Activated CD4-positive, alpha-beta T cell treated with anti-CD3 and anti-CD28 coated beads for 48 hours (primary cell): ENCODE measurements around the gene PLAAT1.

Experiments used
- DNase-seq: peaks from one replicate; pipeline ENCODE4 v3.0.0-alpha.2; 2020

Gene PLAAT1

DNA sequence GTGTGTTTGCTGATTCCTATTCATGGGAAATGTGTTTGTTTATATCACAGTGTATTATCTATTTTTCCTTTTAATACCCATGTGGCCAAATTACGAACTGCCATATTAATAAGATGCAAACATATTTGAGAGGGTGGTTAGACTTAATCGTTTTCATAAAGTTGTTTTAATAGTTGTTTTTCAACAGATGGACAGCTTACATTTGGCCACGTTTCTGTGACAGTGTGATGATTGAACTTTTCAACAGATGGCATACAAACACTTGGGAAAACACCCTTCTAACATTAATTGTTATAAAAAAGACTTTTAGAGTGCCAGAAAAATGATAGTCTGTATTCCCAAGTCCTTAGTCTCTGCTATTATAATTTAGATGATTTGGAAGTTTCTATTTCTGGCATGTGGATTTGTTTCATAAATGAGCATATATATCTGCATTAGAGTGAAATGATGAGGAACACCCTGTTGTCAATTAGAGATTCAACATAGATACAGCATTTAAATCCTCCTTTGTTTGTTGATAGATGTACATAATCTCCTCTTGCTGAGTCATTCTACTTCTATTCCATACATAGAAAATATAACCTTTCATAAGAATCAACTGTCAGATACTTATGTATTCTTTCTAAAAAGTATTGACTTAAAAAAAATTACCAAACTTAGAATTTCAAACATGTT lies 13.1 kb downstream of the PLAAT1 start:
- no peak for DNase-seq

DNA sequence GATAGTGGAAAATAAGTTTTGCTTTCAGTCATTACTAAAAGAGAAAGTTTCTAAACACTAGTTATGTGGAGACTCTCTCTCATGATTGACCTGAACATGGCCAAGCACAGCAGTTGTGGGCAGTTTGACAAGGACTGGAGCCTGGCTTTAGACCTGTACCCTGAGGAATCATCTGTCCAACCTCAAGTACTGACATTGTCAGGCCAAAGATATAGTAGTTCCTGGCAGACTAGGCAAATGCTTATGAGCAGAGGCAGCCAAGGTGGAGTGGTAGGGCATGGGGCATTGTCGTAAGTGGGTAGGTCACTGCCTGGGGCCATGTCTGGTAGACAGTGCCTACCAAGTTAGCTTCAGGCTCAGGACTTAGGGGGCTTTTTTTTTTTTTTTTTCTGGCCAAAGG lies 20.9 kb downstream of the PLAAT1 start:
- no peak for DNase-seq

DNA sequence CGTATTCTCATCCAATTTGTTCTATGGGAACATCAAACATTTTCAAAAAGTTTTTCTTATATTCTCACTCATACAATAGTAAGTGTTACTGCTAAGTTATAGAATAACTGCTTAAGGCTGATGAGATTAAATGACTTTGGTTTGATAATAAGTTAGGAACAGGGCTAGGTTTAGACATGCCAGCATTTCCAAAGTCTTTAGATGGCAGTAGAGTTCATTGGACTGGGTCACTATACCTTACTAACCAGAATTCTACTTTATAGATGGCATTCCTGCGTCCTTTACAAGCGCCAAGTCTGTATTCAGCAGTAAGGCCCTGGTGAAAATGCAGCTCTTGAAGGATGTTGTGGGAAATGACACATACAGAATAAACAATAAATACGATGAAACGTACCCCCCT lies 21.7 kb downstream of the PLAAT1 start:
- DNase-seq, result no peak

DNA sequence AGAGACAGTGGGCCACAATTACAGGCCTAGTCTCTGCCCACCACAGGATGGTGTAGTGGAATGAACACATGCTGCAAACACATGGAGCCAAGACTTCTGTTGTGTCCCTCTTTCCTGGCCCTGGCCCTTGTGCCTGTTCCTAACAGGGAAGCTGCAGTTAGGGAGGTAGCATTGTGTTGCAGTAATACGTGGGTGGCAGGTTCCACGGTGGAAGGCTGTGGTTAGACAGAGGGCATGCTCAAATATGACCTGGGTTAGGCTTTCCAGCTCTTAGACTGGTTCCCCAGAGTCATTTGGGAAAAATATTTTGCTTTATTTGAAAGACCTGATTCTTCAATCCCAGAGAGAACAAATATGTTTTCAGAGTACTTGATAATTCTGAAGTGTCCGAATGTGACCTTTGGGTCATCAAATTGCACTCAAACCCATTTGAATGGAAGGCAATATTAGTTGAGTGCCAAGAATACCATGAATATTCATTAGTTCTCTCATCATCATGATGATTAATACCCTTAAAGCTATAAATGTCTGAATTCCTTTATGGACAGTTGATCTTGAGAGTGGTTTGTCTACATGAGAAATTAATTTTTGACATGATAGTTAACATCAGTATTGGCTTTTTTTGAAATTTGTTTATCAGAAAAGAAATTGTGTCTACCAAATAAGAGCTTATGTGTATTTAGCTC lies 28.5 kb downstream of the PLAAT1 start:
- no peak for DNase-seq

DNA sequence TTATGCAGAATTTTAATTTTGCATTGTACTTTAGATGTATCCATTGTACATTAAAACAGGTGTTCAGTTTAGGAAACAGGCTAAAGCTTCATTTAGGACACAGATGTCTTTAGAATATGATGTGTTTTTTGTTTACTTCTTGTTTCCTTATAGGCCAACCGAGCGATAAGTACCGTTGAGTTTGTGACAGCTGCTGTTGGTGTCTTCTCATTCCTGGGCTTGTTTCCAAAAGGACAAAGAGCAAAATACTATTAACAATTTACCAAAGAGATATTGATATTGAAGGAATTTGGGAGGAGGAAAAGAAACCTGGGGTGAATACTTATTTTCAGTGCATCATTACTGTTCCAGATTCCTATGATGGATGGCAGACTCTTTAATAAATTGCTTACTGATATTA lies 29.4 kb downstream of the PLAAT1 start:
- DNase-seq, result no peak

DNA sequence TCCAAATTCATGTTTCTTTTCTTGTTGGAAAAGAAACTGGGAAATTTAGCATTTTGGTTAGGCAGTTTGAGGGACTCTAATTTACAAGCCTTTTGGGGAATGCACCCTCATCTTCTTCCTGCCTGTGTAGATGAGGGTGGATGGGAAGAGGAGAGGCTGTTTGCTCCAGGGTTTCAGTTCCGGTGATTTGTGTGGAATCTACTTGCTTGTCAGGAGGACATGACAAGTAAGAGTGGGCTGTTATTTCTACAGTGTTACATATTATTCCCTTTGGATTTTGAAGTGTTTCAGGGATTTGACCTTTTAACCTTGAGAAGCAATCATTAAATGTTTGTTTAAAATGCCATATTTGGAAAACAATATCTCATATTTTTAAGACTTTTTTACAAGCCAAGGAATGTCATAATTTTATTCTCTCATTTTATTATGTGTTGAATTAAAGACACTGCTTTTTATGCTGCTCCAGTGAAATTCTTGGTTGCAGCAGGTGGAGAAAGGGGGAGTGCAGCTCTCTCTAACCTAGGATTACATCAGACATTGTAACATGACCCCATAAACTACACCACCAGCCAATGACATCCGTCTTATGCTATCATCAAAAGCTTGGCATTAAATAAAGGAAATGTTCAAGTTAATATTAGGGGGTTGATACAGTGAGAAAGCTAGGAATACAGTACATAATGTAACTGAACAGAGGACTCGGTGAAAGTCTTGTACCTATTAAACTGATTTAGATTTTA lies 30.2 kb downstream of the PLAAT1 start:
- no peak for DNase-seq

DNA sequence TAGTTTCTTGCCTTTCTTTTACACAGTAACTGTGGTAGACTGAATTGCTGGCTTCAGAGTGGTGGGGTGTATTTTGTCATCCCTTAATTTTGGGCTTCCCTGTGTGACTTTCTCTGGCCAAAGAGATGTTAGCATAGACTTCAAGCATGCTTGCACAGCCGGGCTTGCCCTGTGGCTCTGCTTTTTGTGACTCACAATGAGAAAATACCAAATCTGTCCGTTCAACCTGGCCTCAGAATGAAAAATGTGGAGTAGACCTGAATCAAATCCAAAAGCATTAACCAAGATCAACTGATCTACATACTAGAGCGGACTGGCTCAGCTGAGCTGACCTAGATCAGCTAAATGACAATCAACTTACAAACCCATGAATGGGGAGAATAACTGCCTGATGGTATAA lies 51.4 kb downstream of the PLAAT1 start:
- no peak for DNase-seq

DNA sequence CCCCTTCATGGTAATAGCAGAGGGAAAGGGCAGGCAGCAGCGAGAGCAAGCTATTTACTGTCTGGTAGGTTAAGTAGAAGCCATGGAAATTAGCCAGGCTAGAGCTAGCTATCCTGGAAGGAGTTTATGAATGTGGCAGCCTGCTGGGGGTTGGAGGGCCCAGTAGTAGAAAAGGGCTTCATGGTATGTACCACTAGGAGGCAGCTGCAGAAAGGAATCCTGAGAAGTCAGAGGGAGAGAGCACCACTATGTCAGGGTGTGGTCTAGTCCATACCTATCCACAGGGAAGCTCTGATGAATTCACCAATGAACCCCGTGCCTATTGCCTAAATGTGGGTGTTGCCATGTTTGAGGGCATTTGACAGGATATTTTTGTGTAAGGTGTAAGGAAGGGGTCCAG lies 55.0 kb downstream of the PLAAT1 start:
- DNase-seq, result no peak

DNA sequence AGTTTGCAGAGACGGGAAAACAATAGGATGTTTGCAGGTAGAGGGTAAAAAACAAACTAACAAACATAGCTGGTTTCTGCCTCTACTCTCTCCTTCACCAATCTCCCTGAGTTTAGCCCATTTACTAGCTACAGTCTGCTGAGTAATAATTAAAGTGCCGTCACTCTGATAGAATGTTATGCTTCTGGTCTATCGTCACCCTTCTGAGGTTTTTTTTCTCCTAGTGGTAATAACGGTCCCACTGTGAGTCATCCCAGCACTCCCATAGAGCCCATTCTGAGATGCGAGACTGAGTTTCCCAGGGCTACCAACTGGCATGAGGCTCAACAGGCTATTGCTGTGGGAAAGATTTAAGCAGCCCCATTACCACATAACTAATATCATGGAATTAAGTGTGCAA lies 56.4 kb downstream of the PLAAT1 start:
- no peak for DNase-seq

DNA sequence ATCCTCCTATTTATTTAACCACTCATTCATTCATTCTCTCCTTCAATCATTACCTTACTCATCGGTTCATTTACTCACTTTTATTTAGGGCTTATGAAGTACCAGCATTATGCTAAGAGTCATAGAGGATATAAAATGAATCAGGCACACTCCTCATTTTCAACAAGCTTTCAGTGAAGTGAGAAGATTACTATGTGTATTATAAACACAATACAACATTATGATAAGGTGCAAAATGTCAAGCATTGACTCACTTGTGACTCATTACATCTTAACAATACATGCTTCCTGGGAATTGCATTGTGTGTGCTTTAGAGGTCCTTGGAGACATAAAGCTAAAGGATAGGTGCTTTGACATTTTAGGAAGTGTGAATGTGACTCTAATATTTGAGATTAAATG lies 60.4 kb downstream of the PLAAT1 start:
- DNase-seq, result no peak

DNA sequence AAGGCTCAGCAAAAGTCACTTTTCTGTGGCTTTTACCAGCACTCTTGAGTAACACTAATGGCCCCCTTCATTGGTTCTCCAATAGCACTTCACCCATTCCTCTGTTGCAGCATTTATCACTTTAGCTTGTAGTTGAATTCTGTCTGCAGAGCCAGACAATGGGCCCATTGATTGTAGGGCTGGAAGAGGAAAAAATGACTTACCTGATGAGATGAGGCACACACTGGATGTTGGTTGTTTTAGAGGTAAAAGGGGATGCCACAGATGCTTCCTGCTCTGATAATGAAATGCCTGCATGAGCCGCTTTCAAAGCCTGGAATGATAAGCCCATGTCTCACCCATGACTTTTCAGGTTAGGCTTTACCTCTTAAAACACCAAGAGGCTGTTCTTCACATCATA lies 64.3 kb downstream of the PLAAT1 start:
- no peak for DNase-seq

DNA sequence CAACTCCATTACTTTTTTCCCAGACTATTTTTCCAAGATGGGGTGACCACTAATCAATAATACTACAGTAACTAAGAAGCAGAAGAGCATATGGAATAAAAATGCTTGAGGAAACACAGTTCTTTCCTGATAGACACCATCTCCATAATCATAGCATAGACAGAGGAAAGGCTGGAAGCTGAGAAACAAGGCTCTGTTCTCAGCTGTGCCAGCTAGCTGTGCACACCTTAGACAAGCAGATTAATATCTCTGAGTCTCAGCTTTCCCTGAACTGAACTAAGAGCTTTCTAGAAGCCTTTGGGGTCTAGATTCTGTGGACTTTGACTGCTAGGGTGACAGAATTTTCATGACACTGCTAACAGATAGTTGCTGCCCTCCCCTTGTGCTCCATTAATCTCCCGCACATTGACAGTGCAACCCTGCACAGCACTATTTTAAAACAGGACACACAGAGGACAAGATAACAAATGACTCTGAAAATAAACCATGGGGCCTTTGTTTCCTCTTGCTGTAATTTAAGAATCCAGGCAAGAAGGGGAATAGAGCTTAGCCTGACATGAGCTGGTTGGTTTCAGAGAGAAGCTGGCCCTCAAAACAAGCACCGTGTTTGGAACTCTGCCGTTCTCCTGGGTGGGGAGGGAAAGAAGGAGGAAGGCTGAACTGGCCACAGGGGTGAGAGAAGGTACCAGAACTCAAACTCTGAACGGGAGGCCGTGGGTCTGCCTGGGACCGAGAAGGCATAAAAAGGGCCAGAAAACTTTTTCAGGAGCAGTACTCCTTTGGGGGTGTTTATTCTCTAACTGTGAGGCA lies 70.1 kb downstream of the PLAAT1 start:
- no peak for DNase-seq

DNA sequence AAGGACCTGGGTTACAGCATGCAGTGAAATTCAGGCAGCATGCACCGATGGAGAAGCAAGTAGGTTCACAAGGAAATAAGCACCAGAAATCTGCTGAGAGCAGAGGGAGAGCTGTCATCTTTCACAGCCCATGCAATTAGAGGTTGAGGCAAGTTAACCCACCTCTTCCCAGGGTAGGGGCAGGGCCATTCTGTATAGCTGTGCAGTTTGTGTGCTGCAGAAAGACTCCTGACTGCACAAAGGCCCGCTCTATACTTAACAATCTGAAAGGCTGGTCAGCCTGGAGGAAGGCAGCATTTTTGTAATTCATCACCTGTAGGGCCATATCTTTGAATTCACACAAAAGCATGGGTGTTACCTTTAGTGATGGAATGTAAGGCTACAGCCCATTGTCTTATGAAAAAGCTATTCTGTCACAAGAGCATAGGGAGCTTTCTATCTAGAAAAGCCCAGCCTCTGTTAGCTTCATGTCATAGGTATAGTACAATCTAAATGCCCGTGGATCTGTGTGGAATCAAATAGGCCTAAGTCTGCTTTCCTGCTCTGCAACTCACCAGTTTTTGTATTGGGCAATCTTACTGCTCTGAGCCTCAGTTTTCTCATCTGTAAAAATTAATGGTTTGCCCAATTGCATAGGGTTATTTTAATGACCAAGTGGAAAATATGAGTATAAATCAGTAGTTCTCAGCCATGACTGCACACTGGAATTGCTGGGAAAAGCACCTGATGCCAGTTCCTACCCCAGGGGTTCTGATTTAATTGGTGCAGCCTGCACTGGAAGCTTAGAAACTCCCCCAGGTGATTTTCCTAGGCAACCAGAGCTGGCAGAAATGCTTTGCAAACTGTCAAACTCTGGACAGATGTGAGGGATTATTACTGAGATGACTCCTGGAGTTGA lies 72.3 kb downstream of the PLAAT1 start:
- DNase-seq, result no peak

DNA sequence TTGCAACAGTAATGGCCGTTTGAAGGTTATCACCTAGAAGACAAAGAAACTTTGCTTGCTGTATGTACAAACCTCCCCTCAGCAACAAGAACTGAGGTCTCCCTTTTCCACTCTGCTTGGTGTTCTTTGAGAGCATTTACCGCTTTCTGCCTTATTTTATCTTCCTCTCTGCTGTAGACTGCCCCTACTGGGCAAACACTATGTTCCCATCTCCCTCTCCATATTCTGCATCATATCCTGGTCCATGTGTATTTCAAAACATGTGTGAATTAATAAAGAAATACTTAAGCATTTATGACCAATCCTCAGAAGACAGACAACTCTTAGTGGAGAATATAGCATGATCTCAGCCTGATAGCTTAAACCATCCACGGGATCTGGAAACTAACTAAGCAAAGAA lies 73.1 kb downstream of the PLAAT1 start:
- DNase-seq, result no peak

DNA sequence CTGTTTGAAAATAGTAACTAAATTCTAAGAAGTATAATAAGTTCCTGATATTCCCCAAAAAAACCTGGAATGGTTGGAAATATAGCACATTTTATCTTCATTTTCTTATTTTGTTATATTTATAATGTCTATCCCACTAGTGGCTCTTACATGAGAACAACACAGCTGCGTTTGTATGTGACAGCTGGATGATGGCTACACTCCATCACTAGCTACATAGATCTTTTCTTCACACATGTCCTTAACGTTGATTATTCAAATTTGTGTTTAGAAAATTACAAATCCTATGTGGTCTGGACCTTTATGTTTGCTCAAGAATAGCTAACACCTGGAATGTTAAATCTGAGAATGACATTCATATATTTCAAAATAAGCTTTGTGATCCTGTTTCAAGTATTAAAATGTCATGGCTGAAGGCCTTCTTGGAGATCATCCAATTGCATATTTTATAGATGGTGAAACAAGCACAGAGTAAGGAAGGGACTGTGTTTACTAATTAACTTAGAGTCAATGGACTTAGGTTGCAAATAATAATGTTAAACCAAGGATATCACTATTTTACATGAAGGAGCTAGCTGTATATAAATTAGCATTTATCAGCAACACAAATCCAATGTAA lies 76.8 kb downstream of the PLAAT1 start:
- DNase-seq, result no peak
